NAMALWA (cell line): ENCODE results near the gene TRAPPC10.

Experiments
- DNase-seq: peaks from one replicate; pipeline ENCODE4 v3.0.0-alpha.2; 2015; ENCODE audit warnings: low spot score

Gene TRAPPC10

DNA sequence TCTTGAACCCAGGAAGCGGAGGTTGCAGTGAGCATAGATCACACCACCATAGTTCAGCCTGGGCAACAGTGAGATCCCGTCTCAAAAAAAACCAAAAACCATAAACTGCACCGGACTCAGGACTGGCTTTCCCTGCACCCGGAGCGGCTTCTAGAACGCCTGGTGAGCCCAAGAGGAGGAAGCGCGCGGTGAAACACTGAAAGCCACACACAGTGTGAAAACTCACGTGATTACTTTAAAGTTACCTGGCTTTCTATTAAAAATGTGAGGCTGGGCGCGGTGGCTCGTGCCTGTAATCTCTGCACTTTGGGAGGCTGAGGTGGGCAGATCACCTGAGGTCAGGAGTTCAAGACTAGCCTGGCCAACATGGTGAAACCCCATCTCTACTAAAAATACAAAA is 7.0 kb upstream of the TRAPPC10 start:
- no peak for DNase-seq

GRCh38 chr21:44005593-44005992 is 6.5 kb upstream of the TRAPPC10 start:
- DNase-seq: no peak

DNA sequence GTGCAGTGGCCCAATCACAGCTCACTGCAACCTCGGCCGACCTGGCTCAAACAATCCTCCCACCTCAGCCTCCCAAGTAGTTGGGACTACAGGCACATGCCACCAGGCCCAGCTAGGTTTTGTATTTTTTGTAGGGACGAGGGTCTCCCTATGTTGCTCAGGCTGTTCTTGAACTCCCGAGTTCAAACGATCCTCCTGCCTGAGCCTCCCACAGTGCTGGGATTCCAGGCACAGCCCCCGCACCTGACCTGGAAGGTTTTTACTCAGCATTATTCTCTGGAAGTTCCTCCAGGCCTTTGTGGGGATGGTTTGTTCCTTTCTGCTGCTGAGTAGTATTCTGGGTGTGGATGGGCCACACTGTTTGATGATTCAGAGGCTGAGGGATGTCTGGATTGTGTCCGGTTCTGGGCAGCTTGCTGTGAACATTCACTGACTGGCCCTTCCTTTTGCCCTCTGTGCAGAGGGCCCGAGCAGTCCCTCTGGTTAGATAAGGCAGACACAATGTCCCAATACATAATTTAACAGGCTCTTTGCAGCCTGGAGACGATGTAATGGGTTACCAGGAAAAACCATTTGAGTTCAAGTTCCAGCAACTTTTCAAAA is 6.0 kb upstream of the TRAPPC10 start:
- DNase-seq: no peak

DNA sequence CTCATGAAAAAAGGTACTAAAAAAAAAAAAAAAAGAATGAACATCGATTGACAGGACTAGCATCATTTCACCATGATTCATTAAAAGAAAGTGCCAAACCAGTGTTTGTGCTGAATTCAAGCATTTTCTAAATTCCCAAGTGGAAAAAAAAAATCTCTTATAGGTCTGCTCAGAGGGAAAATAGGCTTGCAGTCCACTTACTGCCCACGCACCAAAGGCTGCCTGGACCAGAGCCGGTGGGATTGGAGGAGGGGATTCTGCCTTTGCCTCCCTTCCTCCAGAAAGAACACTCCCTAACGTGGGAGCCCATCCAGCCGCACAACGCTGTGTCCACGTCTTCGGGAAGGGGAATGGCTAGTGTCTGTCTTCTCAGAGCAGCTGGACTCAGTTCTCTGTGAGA is 5.5 kb upstream of the TRAPPC10 start:
- no peak for DNase-seq

- no peak for DNase-seq
Measured at GRCh38 chr21:44010429-44010828, 1.7 kb upstream of the TRAPPC10 start.

DNA sequence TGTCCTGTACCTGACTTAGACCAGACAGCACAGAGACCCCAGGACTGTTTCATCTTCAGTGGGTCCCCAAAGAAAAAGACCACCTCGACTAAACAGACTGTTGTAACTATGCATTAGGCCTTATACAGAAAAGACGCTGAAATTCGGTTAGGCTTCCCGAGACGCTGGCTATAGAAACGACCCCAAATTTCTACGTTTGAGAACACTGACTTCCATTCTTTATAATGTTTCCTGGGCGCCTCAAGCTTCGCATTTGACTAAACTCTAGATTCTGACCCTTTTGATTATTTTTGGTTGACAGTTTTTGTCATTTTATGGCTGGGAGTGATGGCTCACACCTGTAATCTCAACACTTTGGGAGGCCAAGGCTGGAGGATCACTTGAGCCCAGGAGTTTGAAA is 986 bp upstream of the TRAPPC10 start:
- DNase-seq: no peak

GRCh38 chr21:44012474-44013379 is 618 bp downstream of the TRAPPC10 start:
- DNase-seq: peak; percentile 89

DNA sequence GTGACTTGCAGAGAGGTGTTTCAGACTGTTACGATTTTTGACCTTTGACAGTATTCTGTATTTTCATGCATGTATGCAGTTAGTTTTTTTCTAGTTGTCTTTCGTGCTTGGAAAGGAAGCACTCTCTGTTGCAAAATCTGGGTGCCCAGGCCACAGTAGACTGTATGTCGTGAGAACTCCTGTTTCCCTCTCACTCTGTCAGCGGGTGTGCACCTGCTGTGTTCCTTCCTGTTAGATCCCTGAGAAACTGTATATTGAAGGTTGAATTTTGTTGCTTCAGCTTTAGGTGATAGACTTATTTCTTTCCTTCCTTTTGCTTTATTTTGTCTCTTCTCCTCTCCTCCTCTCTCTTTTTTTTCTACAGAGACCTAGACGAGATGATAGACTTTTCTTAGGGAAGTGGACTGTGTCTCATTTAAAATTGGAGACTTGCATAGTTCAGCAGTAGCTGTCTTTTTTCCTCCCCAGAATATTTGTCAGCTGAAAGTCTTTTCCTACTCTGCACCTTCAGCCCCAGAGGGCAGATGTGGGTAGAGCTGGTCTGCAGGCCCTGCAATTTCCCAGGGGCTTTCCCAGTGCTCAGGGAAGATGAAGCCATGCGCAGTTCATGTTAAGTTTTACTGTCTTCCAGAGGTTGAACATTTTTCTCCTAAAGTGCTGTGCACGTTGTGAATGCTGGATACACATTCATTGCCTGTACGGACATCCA is 1.4 kb downstream of the TRAPPC10 start:
- peak; percentile 73 for DNase-seq

GRCh38 chr21:44017601-44018000 is 5.5 kb downstream of the TRAPPC10 start:
- DNase-seq: no peak

DNA sequence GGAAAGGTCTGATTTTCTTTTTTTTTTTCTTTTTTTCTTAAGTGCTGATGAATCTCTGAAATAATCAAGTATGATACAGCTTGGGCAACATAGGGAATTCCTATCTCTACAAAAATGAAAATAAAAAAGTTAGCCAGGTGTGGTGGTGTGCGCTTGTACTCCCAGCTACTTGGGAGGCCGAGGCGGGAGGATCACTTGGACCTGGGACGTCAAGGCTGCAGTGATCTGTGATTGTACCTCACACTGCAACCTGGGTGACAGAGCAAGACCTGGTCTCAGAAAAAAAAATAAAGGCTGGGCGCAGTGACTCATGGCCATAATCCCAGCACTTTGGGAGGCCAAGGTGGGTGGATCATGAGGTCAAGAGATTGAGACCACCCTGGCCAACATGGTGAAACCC is 6.0 kb downstream of the TRAPPC10 start:
- DNase-seq: no peak

- DNase-seq: no peak
Measured at GRCh38 chr21:44018813-44019567, 6.9 kb downstream of the TRAPPC10 start.

- no peak for DNase-seq
Measured at GRCh38 chr21:44019568-44019958, 7.5 kb downstream of the TRAPPC10 start.

DNA sequence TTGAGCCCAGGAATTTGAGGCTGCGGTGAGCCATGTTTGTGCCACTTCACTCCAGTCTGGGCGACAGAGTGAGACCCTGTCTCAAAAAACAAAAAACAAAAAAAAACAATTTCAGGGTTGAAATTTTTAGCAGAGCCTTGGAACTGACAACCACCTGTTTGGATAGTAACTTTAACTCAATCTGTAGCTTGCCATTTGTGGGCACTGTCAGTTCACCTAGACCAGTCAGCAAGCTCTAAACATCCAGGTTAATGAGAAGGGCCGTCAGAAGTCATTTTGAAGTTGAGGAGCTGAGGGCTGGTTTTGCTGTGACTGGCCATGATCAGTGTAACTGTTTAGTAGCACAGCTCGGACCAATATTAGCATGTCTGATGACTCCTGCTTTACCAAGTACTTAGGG is 8.4 kb downstream of the TRAPPC10 start:
- DNase-seq: no peak

GRCh38 chr21:44021064-44021463 is 9.0 kb downstream of the TRAPPC10 start:
- no peak for DNase-seq

GRCh38 chr21:44024257-44024656 is 12.1 kb downstream of the TRAPPC10 start:
- no peak for DNase-seq

DNA sequence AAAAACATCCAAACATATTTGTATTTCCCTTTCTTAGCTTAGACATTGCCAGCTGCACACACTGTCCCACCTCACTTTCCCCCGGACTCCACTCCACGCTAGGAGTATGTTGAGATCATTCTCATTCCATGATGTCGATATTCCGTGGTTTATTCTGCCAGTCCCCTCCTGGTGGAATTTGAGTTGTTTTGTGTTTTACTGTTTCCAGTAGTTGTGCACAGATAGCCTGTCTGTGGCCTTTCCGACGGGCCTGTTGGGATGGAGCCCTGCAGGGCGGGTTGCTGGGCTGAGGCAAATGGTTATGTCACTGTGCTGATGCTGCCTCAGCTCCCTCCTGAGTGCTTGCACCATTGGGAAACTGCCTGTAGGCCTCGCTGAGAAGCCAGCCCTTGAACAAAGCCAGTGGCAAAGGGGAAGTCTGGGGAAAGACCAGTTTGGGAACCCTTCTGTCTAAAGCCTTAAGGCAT is 12.8 kb downstream of the TRAPPC10 start:
- DNase-seq: no peak

GRCh38 chr21:44027607-44028286 is 15.6 kb downstream of the TRAPPC10 start:
- DNase-seq: no peak

DNA sequence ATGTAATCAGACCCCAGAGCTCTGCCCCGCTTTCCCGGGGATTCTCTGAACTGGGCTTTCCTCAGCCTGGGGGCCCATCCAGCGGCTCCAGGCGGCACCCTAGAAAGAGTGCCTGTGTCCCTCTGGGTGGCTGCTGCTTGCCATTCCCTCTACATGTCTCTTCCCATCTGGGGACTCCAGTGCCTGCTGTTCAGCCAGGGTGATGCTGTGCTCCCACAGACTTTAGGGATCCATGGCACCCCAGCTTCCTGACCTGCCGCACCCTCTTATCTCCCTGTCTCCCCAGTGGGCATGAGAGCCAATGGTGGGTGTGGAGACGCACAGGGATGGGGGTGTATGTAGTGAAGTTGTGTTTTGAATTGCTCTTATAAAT is 16.2 kb downstream of the TRAPPC10 start:
- DNase-seq: no peak

DNA sequence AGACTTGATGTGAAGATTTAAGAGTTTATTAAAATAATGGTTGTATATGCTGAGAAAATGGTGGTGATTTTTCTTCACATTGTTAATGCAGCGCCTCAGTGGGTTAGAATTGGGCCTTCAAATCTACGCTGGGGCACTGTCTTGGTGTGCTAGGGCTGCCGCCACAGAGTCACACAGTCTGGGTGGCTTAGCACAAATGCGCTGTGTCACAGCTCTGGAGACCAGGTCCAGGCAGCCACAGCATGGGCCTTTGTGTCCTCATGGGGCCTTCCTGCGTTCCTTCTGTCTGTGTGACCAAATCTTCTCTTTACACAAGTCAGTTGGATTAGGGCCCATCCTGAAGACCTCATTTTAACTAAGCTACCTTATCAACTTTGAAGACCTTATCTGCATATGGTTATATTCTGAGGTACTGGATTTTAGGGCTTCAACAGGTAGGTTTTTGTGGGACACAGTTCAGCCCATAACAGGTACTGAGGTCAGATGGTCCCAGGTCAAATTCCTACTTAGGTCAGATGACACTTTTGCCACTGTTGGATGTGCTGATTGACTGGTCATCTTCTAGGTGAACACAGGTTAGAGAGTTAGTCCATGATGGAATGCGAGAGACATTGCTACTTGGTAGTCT is 17.5 kb downstream of the TRAPPC10 start:
- no peak for DNase-seq

- DNase-seq: no peak
Measured at GRCh38 chr21:44035244-44035643, 23.1 kb downstream of the TRAPPC10 start.

DNA sequence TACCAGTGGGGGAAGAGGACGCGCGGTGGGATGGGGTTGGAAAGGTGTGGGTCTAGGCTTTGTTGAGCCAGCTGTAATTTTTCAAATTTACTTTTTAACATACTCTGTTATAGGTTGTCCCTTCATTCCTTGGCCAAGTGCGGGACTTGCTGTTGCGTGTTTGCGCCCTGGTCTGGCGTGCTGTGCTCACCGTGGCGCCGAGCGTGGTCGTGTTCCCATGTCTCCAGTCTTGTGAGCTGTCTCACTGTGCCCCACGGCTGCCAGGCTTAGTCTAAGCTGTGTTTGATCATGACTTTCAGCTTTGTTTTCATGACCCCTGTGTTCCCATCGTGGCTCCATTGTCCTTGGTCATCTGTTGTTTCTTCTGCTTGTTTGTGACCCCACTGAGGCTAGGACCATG is 26.0 kb downstream of the TRAPPC10 start:
- DNase-seq: no peak
